Natural killer cell (primary cell): ENCODE measurements around the gene ACLY. TPM values are rescaled to one million over a fixed set of nuclear protein-coding genes. Genes with fewer than 3 reads are reported as not detected.

Experiments used
- ATAC-seq, 3 donors: fragments of 150-1000 bp in 2 of 3; fragments of 200-7000 bp in 1 of 3; cut with Tn5 transposase; 1 replicate in 1 of 3; 2 replicates in 2 of 3; pipeline ENCODE4 v1.10.0; 2021; ENCODE audit warnings: mild to moderate bottlenecking in 2 of 3, moderate library complexity in 2 of 3
- DNase-seq, 2 donors: peaks; one replicate each; pipeline versions ENCODE4 v3.0.0 to v3.0.0-alpha.2; 2013 to 2021; ENCODE audit warnings: mixed read lengths in 1 of 2
- H3K27ac ChIP-seq: one replicate; pipeline ENCODE4 v1.5.1; 2013; ENCODE audit warnings: mild to moderate bottlenecking, low read length
- H3K27me3 ChIP-seq: one replicate; pipeline ENCODE4 v1.6.1; 2013; ENCODE audit warnings: low read length; ENCODE audit not compliant: control insufficient read depth, insufficient read depth
- H3K36me3 ChIP-seq: one replicate; pipeline ENCODE4 v1.6.1; 2013; ENCODE audit warnings: low read length; ENCODE audit not compliant: control insufficient read depth, insufficient read depth
- H3K4me1 ChIP-seq: one replicate; pipeline ENCODE4 v1.6.1; 2013; ENCODE audit warnings: low read length; ENCODE audit not compliant: control insufficient read depth, insufficient read depth
- H3K4me3 ChIP-seq: one replicate; pipeline ENCODE4 v1.5.1; 2013; ENCODE audit warnings: low read length
- H3K9me3 ChIP-seq: one replicate; pipeline ENCODE4 v1.6.1; 2013; ENCODE audit warnings: low read length; ENCODE audit not compliant: control insufficient read depth, insufficient read depth
- H3K27ac Mint-ChIP-seq, 2 donors: one replicate each; pipeline ENCODE4 v1.8.0; 2022; ENCODE audit warnings: mild to moderate bottlenecking in 2 of 2, mixed read lengths in 2 of 2, moderate library complexity in 1 of 2
- H3K27me3 Mint-ChIP-seq, 2 donors: one replicate each; pipeline ENCODE4 v1.8.0; 2022; ENCODE audit warnings: low read depth in 2 of 2, mixed read lengths in 2 of 2
- H3K36me3 Mint-ChIP-seq: one replicate; pipeline ENCODE4 v1.8.0; 2022; ENCODE audit warnings: mixed read lengths
- H3K4me1 Mint-ChIP-seq, 2 donors: one replicate each; pipeline ENCODE4 v1.8.0; 2022; ENCODE audit warnings: mixed read lengths in 2 of 2
- H3K4me3 Mint-ChIP-seq: one replicate; pipeline ENCODE4 v1.8.0; 2022; ENCODE audit warnings: mild to moderate bottlenecking, moderate library complexity, mixed read lengths
- H3K9me3 Mint-ChIP-seq, 2 donors: one replicate each; pipeline ENCODE4 v1.8.0; 2022; ENCODE audit warnings: mixed read lengths in 2 of 2
- CTCF ChIP-seq: fragments of 200-600 bp; IDR thresholded peaks from one replicate; pipeline ENCODE4 v1.8.0; 2022; ENCODE audit warnings: antibody characterized with exemption
- WGBS: methylation state at CpG from one replicate; pipeline ENCODE4 v1.1.7; 2013; ENCODE audit warnings: missing lambda C conversion rate; ENCODE audit not compliant: insufficient coverage; 5-methylcytosine and 5-hydroxymethylcytosine counted together
- intact Hi-C: fragments of 100-400 bp; cut with micrococcal nuclease; formaldehyde crosslinking; loops from one replicate; pipeline ENCODE4 v1.14.2; 2022
- total RNA-seq, 4 donors: library from RNA; stranded (reverse); fragments of 120-200 nt in 1 of 4; gene quantifications; one replicate each; pipeline versions ENCODE4 v1.2.3 to v1.2.4, GENCODE V29; 2013 to 2022

ACLY gene
- total RNA-seq, 3 donors from 2014 or later (not counting 1 experiment from before 2014, with no cell fraction given), result 86.5 to 106 (median 106) TPM

- peak; percentile 92 to 99 for DNase-seq
Observed at GRCh38 chr17:41930009-41930832, 11.5 kb upstream of the ACLY start, which contains the start of gene ODAD4. Gene ODAD4, plus strand, starts transcription at chr17:41930617. Its CDS starts 107 bp downstream, at chr17:41930724.

GRCh38 chr17:41928693-41929251 lies 10.0 kb upstream of the ACLY start:
- no peaks in the 10 kb centered on the region for H3K36me3 ChIP-seq
- intact Hi-C loops, result no loop called here
- H3K27me3 Mint-ChIP-seq, result no peaks in the 10 kb centered on the region
- H3K4me1 ChIP-seq, result peaks cover 15% of the 10 kb centered on the region
- H3K27ac ChIP-seq, result no peak overlapping the region
- ATAC-seq (no peak), DNase-seq (no peak)
- no peaks in the 10 kb centered on the region for H3K27me3 ChIP-seq
- H3K9me3 ChIP-seq, result no peaks in the 10 kb centered on the region
- H3K4me3 Mint-ChIP-seq, result no peak overlapping the region
- H3K9me3 Mint-ChIP-seq, result no peaks in the 10 kb centered on the region
- H3K36me3 Mint-ChIP-seq, result no peaks in the 10 kb centered on the region
- TF ChIP-seq CTCF, result no peak
- peak overlapping the region in 1 of 2 donors; percentile 97 for H3K27ac Mint-ChIP-seq
- 72% methylated on average over 6 of the region's 6 CpGs for WGBS
- peaks cover 18 to 24% of the 10 kb centered on the region in 2 donors for H3K4me1 Mint-ChIP-seq
- H3K4me3 ChIP-seq, result no peak overlapping the region

More at GRCh38 chr17:41930009-41930832, 11.5 kb upstream of the ACLY start, which contains the start of gene ODAD4:
- H3K36me3 Mint-ChIP-seq, result no peaks in the 10 kb centered on the region
- H3K27ac Mint-ChIP-seq, result peak within 1 kb of the TSS; percentile 97
- H3K27me3 Mint-ChIP-seq, result no peaks in the 10 kb centered on the region
- Histone ChIP-seq H3K27ac (peak within 1 kb of the TSS; percentile 77), H3K4me3 (peak within 1 kb of the TSS; percentile 48), H3K9me3 (no peaks in the 10 kb centered on the region), H3K4me1 (peaks cover 15% of the 10 kb centered on the region), H3K27me3 (no peaks in the 10 kb centered on the region), H3K36me3 (no peaks in the 10 kb centered on the region)
- peaks cover 18 to 24% of the 10 kb centered on the region in 2 donors for H3K4me1 Mint-ChIP-seq
- peak; percentile 98 to 100 (median 98) for ATAC-seq
- H3K9me3 Mint-ChIP-seq, result no peaks in the 10 kb centered on the region
- TF ChIP-seq CTCF, result peak; percentile 19
- WGBS, result 6% methylated on average over 41 of the region's 43 CpGs
- intact Hi-C loops, result loop anchor here (1.0 kb wide), 1 partner anchor 11 kb away; no protein-coding TSS in a partner anchor
- H3K4me3 Mint-ChIP-seq, result peak within 1 kb of the TSS; percentile 99

GRCh38 chr17:41925991-41926590 lies 7.3 kb upstream of the ACLY start:
- Mint-ChIP-seq H3K4me1 (peaks cover 17 to 18% of the 10 kb centered on the region in 2 donors), H3K27me3 (no peaks in the 10 kb centered on the region), H3K27ac (no peak overlapping the region), H3K4me3 (no peak overlapping the region), H3K9me3 (no peaks in the 10 kb centered on the region), H3K36me3 (no peaks in the 10 kb centered on the region)
- WGBS, result 97% methylated on average over 6 of the region's 7 CpGs
- H3K9me3 ChIP-seq, result no peaks in the 10 kb centered on the region
- no peak for ATAC-seq
- peaks cover 12% of the 10 kb centered on the region for H3K4me1 ChIP-seq
- no peaks in the 10 kb centered on the region for H3K36me3 ChIP-seq
- H3K27ac ChIP-seq, result no peak overlapping the region
- no peaks in the 10 kb centered on the region for H3K27me3 ChIP-seq
- H3K4me3 ChIP-seq, result no peak overlapping the region
- DNase-seq, result no peak
- TF ChIP-seq CTCF, result no peak
- intact Hi-C loops, result no loop called here
